Measurements from ENCODE around the gene KIAA1217.

DNA sequence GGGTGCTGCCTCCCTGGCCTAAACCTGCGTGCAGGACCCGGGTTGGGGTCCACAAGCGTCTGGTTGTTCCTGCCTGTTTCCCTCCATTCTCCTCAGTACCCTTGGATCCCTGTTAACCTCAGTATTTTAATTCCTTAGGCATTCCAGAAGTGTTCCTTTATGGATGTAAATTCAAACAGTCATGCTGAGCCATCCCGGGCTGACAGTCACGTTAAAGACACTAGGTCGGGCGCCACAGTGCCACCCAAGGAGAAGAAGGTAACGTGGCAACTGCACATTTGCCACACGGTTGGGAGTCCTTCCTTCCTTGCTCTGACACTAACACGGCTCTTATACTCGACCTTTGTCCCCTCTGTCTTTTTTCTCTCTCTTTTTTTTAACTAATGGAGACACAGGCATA, 327.7 kb downstream of the KIAA1217 start:
- TF ChIP-seq POLR2A (IDR thresholded peaks at IDR 0.05; ENCODE audit: low read length) (no peak), GATA1 (IDR thresholded peaks at IDR 0.05; ENCODE audit: low read depth, low read length) (no peak)
